Ramos (cell line): Measurements from ENCODE around the gene GALC.

ENCODE experiments used
- in situ Hi-C: fragments of 300-500 bp; cut with MboI; formaldehyde crosslinking; loops from one replicate; pipeline ENCODE4 v1.14.3; 2022; ENCODE audit warnings: low sequenced_read_pairs; ENCODE audit not compliant: unreplicated experiment

GALC gene

GRCh38 chr14:87896393-87897380 lies 96.3 kb downstream of the GALC start:
- in situ Hi-C loops, result no loop called here

- in situ Hi-C loops, result no loop called here
These were observed 98.1 kb downstream of the GALC start for GRCh38 chr14:87894920-87895319.

- in situ Hi-C loops, result no loop called here
These were observed 100.2 kb downstream of the GALC start for GRCh38 chr14:87892763-87893162.

GRCh38 chr14:87888136-87888999 lies 104.6 kb downstream of the GALC start:
- in situ Hi-C loops, result no loop called here

- in situ Hi-C loops, result no loop called here
These were observed 109.2 kb downstream of the GALC start for GRCh38 chr14:87883750-87884149.
